AML-193 (cell line): ENCODE data around the gene TMEM145.

Experiments
- DNase-seq, 2 experiments: peaks; one replicate each; lab custom pipeline; 2025; lab: John Stamatoyannopoulos, UW

The TMEM145 gene

DNA sequence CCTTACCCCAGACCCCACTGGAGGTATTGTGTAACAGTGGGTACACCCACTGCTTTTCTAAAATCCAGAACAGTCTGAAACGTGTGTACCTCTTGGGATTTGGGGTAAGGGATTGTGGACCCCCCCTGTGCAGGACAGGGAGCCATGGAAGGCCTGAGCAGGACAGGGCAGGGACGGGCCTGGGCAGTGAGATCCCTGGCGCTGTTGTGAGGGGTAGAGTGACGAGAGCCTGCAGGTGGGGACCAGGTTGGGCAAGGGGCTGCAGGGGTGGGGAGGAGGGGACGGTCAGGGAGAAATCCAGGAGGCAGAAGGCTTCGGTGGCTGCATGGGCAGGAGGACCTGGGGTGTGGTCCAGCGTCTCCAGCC lies 48.4 kb downstream of the TMEM145 start:
- DNase-seq, result no peak

DNA sequence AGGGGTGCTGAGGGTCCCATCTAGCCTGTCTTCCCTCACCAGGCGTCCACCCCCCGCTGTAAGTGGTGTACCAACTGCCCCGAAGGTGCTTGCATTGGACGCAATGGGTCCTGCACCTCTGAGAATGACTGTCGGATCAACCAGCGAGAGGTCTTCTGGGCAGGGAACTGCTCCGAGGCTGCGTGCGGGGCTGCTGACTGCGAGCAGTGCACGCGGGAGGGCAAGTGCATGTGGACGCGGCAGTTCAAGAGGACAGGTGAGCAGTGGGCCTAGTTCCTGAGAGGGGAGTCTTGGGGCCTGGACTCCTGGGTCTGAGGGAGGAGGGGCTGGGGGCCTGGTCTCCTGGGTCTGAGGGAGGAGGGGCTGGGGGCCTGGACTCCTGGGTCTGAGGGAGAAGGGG lies 49.2 kb downstream of the TMEM145 start:
- DNase-seq, result no peak

DNA sequence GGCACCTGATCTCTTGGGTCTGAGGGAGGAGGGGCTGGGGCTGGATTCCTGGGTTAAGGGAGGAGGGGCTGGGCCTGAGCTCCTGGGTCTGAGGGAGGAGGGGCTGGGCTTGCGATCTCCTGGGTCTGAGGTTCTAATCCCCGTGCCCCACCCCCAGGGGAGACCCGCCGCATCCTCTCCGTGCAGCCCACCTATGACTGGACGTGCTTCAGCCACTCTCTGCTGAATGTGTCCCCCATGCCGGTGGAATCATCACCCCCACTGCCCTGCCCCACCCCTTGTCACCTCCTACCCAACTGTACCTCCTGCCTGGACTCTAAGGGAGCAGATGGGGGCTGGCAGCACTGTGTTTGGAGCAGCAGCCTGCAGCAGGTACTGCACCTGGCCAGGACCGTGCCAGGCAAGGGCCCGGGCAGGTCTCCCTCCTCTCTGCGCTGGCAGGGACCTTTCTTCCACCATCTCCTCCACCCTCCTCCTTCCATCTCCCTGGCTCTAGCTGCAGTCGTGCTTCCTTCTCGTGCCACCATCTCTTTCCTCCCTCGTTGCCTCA lies 49.9 kb downstream of the TMEM145 start:
- DNase-seq, result no peak

DNA sequence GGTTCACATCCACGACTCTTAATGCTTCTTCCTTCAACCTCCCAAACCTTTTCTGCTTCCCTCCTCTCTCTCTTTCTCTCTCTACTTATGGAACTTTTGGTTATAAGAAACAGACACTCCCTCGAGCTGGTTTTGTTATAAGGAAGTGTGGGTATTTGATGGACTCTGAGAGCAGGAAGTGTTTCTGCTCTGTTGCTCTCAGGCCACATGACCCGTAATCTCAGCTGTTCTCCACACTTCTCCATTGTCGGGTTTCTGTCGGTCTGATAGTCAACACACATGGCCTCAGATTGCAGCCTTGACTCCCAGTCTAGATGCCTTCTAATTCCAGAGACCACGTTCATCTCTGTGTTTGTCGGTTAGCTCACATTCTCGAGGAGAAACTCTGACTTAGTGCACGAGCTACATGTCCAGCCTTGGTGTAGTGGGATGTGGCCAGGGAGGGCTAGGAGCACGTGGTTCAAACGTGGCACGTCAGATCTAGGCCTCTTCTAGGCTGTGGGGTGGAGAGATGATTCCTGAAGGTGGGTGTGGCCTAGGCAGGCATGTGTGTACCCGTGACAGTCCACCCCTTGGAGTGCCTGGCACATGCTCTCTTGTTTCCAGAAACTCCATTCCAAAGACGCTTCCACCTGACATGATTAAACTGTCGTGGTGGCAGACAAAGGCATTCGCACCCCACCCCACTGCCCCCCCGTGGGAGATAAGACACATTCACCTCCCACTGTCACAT lies 50.7 kb downstream of the TMEM145 start:
- no peak for DNase-seq

DNA sequence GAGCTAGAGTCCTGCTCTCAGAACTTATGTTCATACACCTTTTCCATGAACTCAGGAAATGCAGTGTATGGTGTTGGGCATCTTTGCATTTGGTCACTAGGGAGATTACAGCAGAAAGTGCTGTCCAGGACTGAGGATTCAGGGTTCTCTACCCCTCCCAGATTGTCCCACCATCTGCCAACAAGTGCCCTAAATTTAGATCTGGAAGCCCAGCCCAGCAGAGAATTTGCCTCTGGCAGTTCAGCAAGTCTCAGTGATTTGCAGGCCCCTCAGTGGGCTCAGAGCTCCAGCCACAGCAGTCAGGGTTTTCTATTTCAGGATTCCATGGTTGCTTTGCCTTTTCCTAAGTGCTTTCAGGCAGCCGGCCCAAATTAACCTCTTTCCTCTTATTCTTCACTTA lies 53.6 kb downstream of the TMEM145 start:
- no peak for DNase-seq

DNA sequence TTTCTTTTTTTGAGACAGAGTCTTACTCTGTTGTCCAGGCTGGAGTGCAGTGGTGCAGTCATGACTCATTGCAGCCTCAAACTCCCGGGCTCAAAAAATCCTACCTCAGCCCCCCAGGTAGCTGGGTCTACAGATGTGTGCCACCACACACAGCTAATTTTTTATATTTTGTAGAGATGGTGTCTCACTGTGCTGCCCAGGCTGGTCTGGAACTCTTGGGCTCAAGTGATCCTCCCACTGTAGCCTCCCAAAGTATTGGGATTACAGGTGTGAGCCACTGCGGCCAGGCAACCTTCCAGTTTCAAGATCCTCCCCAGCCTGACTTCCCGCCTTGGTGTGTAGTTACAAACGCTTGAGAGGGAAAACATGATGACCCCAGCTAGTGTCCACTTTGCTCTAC lies 54.8 kb downstream of the TMEM145 start:
- DNase-seq, result no peak

DNA sequence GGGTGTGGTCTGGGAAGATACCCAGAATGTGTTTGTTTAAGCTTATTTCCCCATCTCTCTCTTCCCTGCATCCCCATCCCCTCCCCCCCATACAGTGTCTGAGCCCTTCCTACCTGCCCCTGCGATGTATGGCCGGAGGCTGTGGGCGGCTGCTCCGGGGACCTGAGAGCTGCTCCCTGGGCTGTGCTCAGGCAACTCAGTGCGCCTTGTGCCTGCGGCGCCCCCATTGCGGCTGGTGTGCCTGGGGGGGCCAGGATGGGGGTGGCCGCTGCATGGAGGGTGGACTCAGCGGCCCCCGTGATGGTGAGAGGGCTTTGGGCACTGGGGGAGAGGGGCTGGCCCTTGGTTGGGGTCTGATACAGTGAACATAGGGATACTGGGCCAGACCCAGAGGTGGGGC lies 55.3 kb downstream of the TMEM145 start:
- DNase-seq, result no peak

DNA sequence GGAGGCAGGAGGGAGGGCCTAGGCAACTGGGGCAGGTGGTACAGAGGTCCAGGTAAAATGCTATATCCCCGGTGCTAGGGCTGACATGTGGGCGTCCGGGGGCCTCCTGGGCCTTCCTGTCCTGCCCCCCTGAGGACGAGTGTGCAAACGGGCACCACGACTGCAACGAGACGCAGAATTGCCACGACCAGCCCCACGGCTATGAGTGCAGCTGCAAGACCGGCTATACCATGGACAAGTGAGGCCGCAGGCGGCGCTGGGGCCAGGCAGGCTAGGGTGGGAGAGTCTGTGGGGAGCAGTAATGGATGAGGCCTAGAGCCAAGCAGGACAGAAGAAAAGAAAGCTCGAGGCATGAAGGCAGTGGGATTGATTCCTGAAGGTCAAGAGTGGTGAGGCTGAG lies 55.7 kb downstream of the TMEM145 start:
- DNase-seq, result no peak

DNA sequence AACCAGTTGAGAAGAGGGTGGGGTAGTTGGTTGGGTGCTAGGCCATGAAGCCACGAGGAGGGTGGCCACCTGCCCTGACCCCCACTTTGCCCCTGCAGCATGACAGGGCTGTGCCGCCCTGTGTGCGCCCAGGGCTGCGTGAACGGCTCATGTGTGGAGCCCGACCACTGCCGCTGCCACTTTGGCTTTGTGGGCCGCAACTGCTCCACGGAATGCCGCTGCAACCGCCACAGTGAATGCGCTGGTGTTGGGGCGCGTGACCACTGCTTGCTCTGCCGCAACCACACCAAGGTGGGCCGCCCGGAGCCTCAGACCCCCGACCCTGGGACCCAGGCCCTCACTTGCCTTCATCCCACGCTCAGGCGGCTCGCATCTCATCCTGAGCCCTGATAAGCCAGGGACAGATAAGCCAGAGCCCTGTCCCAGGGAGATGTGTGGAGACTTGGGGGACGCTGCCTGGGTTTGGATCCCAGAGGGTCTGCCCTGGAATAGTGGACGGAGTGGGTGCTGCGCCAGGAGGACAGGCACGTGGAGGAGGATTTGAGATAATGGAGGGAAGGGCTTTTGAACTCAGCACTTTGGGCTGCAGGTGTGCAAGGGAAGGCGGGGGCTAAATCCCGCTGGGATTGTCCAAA lies 56.4 kb downstream of the TMEM145 start:
- no peak for DNase-seq

DNA sequence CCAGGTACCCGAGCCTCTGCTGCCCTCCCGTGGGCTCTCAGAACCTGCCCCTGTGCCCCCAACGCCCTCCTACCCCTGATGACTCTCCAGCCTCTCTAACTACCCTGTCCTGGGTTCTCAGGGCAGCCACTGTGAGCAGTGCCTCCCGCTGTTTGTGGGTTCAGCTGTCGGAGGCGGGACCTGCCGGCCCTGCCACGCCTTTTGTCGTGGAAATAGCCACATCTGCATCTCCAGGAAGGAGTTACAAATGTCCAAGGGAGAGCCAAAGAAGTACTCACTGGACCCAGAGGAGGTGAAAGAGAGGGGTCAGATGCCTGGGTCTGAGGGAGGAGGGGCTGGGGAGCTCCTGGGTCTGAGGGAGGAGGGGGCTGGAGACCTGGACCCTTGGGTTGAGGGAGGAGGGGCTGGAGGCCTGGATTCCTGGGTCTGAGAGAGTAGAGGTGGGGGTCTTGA lies 57.0 kb downstream of the TMEM145 start:
- no peak for DNase-seq

DNA sequence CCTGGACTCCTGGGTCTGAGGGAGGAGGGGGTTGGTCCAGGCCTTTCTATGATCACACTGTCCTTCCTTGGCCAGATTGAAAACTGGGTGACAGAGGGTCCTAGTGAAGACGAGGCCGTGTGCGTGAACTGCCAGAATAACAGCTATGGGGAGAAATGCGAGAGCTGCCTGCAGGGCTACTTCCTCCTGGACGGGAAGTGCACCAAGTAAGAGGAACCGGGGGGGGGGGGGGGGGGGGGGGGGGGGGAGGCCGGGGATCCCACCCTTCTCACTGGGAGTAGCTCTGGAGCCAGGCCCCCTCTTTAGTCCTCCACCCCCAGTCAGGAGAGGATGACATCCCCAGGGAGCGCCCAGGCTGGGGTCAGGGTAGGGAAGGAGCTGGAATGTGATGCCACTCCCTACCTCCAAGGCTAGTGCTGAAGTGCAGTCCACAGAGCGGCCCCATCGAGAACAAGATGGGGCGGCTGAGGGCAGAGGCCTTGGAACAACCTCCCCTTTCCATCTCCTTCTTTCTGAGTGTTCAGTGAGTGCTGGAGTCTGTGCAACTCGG lies 57.6 kb downstream of the TMEM145 start:
- DNase-seq, result no peak
